HL-60 (cell line): ENCODE measurements around the gene USH2A.

Experiments used
- DNase-seq, 2 experiments: peaks; one replicate each; pipeline ENCODE4 v3.0.0-alpha.2; 2010 to 2020; ENCODE audit warnings: low read depth in 1 of 2, low spot score in 1 of 2
- H3K27ac ChIP-seq: fragments of 250-450 bp; sonication (Bioruptor Pico); replicated peaks from 2 replicates; pipeline ENCODE4 v1.5.1; 2020; ENCODE audit warnings: mild to moderate bottlenecking, moderate library complexity
- H3K27me3 ChIP-seq: fragments of 250-450 bp; sonication (Bioruptor Pico); 2 replicates; pipeline ENCODE4 v1.5.1; 2021; ENCODE audit warnings: mild to moderate bottlenecking, moderate library complexity; ENCODE audit not compliant: insufficient read depth, poor library complexity, severe bottlenecking
- H3K4me3 ChIP-seq: replicated peaks from 2 replicates; pipeline ENCODE4 v1.5.1; 2011; ENCODE audit warnings: mild to moderate bottlenecking, control low read depth, low read length; ENCODE audit not compliant: insufficient read depth
- GABPA ChIP-seq: IDR thresholded peaks from 2 replicates; pipeline ENCODE4 v1.6.1; 2012; ENCODE audit warnings: low read depth
- POLR2AphosphoS5 ChIP-seq: IDR thresholded peaks from 2 replicates; pipeline ENCODE4 v1.6.1; 2012; ENCODE audit warnings: low read depth
- SPI1 ChIP-seq: IDR thresholded peaks from 2 replicates; pipeline ENCODE4 v1.6.1; 2012; ENCODE audit warnings: low read depth, mild to moderate bottlenecking, borderline replicate concordance
- TF ChIP-seq, protein P1 (sequence below): IDR thresholded peaks from 2 replicates; pipeline ENCODE4 v1.6.1; 2012; ENCODE audit warnings: low read depth; ENCODE audit not compliant: insufficient replicate concordance
- TF ChIP-seq, protein P2 (sequence below): IDR thresholded peaks from one replicate; pipeline ENCODE4 v1.5.1; 2011; ENCODE audit warnings: low read length, control low read depth, inconsistent platforms; ENCODE audit not compliant: insufficient read depth

USH2A gene

DNA sequence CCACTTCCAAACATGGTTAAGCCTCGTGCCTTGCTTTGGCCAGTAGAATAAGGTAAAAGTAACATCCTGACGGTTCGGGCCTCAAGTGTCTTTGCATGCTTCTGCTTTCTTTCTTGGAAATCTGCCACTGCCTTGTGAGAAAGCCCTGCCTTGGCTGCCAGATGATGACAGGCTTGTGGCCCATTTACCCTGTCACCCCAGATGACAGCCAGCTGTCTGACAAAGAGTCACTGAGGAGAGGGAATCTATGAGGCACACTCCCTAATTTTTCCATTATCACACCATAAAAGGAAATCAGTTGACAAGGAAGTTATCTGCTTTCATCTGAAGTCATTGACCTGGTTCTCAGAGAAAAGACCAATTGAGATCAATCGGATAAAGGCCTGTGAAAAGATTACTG is 199.8 kb downstream of the USH2A start:
- no peak for DNase-seq
- no peak overlapping the region for H3K4me3 ChIP-seq
- TF ChIP-seq, protein P1, sequence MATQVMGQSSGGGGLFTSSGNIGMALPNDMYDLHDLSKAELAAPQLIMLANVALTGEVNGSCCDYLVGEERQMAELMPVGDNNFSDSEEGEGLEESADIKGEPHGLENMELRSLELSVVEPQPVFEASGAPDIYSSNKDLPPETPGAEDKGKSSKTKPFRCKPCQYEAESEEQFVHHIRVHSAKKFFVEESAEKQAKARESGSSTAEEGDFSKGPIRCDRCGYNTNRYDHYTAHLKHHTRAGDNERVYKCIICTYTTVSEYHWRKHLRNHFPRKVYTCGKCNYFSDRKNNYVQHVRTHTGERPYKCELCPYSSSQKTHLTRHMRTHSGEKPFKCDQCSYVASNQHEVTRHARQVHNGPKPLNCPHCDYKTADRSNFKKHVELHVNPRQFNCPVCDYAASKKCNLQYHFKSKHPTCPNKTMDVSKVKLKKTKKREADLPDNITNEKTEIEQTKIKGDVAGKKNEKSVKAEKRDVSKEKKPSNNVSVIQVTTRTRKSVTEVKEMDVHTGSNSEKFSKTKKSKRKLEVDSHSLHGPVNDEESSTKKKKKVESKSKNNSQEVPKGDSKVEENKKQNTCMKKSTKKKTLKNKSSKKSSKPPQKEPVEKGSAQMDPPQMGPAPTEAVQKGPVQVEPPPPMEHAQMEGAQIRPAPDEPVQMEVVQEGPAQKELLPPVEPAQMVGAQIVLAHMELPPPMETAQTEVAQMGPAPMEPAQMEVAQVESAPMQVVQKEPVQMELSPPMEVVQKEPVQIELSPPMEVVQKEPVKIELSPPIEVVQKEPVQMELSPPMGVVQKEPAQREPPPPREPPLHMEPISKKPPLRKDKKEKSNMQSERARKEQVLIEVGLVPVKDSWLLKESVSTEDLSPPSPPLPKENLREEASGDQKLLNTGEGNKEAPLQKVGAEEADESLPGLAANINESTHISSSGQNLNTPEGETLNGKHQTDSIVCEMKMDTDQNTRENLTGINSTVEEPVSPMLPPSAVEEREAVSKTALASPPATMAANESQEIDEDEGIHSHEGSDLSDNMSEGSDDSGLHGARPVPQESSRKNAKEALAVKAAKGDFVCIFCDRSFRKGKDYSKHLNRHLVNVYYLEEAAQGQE = no peak
- TF ChIP-seq GABPA (no peak), SPI1 (no peak), POLR2AphosphoS5 (no peak)
- TF ChIP-seq, protein P2, sequence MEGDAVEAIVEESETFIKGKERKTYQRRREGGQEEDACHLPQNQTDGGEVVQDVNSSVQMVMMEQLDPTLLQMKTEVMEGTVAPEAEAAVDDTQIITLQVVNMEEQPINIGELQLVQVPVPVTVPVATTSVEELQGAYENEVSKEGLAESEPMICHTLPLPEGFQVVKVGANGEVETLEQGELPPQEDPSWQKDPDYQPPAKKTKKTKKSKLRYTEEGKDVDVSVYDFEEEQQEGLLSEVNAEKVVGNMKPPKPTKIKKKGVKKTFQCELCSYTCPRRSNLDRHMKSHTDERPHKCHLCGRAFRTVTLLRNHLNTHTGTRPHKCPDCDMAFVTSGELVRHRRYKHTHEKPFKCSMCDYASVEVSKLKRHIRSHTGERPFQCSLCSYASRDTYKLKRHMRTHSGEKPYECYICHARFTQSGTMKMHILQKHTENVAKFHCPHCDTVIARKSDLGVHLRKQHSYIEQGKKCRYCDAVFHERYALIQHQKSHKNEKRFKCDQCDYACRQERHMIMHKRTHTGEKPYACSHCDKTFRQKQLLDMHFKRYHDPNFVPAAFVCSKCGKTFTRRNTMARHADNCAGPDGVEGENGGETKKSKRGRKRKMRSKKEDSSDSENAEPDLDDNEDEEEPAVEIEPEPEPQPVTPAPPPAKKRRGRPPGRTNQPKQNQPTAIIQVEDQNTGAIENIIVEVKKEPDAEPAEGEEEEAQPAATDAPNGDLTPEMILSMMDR = no peak
- H3K27ac ChIP-seq = no peak overlapping the region
- no peaks in the 10 kb centered on the region for H3K27me3 ChIP-seq

DNA sequence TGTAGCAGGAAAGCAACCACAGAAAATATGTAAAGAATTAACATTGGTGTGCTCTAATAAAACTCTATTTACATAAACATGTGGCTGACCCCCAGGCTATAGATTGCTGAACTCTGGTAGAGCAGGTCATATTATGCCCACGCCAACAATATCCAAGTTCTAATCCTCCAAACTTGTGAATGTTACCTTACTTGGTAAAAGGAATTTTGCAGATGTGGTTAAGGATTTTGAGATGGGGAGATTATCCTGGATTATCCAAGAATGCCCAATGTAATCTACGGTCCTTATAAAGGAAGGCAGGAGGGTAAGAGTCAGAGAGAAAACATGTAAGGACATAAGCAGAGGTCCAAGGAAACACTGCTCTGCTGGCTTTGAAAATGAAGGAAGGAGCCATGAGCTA is 201.0 kb downstream of the USH2A start:
- no peak overlapping the region for H3K4me3 ChIP-seq
- TF ChIP-seq POLR2AphosphoS5 (no peak), SPI1 (no peak), GABPA (no peak)
- TF ChIP-seq, protein P2 = no peak
- TF ChIP-seq, protein P1 = no peak
- no peak overlapping the region for H3K27ac ChIP-seq
- H3K27me3 ChIP-seq = no peaks in the 10 kb centered on the region
- DNase-seq = no peak

DNA sequence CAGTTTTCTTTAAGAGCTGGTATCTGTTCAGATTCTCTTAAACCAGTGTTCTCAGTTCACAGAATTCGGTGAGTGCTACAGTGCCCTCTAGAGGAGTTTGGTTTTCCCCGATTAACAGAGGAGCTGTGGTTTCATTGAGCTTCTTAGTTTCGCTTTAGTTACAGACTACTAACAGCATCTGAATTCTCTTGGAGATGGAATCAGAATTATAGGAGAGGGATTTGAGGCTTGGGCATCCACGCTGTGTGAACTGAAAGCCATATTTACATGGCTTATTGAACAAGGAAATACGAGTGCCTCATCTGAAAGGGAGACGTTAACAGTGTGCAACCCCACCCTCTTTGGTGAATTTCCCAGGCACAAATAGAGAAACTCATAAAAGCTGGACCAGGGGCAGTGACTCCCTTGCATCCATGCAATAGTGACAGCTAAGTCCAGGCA is 202.0 kb downstream of the USH2A start:
- H3K4me3 ChIP-seq = peak overlapping the region; percentile 45
- no peak overlapping the region for H3K27ac ChIP-seq
- H3K27me3 ChIP-seq = no peaks in the 10 kb centered on the region
- DNase-seq = peak in 1 of 2 experiments; percentile 36
- TF ChIP-seq SPI1 = no peak
- TF ChIP-seq, protein P2 = peak; percentile 51

DNA sequence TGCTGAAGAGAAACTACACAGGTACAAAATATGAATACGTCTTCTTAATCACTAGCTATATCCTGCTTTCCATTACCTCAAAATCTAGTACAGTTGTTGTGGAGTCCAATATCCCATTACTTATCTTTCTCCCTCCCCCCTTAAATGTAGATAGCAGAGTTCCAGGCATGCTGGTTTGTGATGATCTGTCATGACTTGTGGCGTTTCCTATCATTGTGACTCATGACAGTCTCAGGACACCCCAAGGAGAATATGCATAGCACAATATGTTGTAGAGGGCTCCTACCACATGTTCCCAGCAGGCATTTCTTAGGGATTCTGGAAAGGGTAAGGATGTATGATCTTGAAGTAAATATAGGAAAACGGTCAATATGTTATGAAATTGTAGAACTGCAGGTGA is 206.9 kb downstream of the USH2A start:
- Histone ChIP-seq H3K4me3 (no peak overlapping the region), H3K27me3 (no peaks in the 10 kb centered on the region), H3K27ac (no peak overlapping the region)
- DNase-seq = no peak
- TF ChIP-seq, protein P2 = no peak
- TF ChIP-seq, protein P1 = no peak
- no peak for TF ChIP-seq POLR2AphosphoS5
- TF ChIP-seq SPI1 = no peak
- TF ChIP-seq GABPA = no peak
